Measurements from ENCODE around the gene ABCA3.

- TF ChIP-seq POLR2A (IDR thresholded peaks at IDR 0.05), result no peak
- TF ChIP-seq CTCF (IDR thresholded peaks at IDR 0.05), result no peak
- no peak for TF ChIP-seq EP300 (IDR thresholded peaks at IDR 0.05)
Measured at GRCh38 chr16:2232094-2232990, 108.2 kb downstream of the ABCA3 start.
